ENCODE data around the gene SLC25A26.

DNA sequence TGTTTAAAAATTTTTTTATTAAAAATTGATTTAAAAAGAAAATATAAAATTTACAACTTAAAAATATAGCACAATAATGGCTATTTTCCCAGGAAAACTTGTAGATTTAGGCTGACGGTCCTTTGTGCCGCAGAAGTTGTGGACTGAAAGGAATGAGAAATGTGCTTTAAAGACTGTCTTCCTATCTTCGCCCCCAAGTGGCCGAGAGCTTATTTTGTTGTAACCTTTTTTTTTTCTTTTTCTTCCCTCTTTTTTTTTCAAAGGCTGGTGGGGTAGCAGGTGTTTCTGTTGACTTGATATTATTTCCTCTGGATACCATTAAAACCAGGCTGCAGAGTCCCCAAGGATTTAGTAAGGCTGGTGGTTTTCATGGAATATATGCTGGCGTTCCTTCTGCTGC lies 15.5 kb downstream of the SLC25A26 start:
- TF ChIP-seq POLR2A (IDR thresholded peaks at IDR 0.05; ENCODE audit: insufficient read depth in 1 of 2, low read depth in 2 of 2, low read length in 2 of 2) (no peak), ZNF33B (CRISPR knock-in tag; IDR thresholded peaks at IDR 0.05) (no peak), CTCF (CRISPR knock-in tag; IDR thresholded peaks at IDR 0.05) (no peak; the same call in 1 of the 2 replicates), ARNT (IDR thresholded peaks at IDR 0.05) (no peak), ZNF138 (CRISPR knock-in tag; IDR thresholded peaks at IDR 0.05; ENCODE audit: low read depth) (no peak), ZNF335 (CRISPR knock-in tag; IDR thresholded peaks at IDR 0.05) (no peak), CEBPB (IDR thresholded peaks at IDR 0.05; ENCODE audit: borderline replicate concordance, low read depth, low read length) (no peak), HOXA7 (CRISPR knock-in tag; IDR thresholded peaks at IDR 0.05) (no peak)
- TF ChIP-seq, protein P1, sequence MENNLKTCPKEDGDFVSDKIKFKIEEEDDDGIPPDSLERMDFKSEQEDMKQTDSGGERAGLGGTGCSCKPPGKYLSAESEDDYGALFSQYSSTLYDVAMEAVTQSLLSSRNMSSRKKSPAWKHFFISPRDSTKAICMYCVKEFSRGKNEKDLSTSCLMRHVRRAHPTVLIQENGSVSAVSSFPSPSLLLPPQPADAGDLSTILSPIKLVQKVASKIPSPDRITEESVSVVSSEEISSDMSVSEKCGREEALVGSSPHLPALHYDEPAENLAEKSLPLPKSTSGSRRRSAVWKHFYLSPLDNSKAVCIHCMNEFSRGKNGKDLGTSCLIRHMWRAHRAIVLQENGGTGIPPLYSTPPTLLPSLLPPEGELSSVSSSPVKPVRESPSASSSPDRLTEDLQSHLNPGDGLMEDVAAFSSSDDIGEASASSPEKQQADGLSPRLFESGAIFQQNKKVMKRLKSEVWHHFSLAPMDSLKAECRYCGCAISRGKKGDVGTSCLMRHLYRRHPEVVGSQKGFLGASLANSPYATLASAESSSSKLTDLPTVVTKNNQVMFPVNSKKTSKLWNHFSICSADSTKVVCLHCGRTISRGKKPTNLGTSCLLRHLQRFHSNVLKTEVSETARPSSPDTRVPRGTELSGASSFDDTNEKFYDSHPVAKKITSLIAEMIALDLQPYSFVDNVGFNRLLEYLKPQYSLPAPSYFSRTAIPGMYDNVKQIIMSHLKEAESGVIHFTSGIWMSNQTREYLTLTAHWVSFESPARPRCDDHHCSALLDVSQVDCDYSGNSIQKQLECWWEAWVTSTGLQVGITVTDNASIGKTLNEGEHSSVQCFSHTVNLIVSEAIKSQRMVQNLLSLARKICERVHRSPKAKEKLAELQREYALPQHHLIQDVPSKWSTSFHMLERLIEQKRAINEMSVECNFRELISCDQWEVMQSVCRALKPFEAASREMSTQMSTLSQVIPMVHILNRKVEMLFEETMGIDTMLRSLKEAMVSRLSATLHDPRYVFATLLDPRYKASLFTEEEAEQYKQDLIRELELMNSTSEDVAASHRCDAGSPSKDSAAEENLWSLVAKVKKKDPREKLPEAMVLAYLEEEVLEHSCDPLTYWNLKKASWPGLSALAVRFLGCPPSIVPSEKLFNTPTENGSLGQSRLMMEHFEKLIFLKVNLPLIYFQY (CRISPR knock-in tag; IDR thresholded peaks at IDR 0.05; ENCODE audit: borderline replicate concordance), result no peak
- TF ChIP-seq, protein P2, sequence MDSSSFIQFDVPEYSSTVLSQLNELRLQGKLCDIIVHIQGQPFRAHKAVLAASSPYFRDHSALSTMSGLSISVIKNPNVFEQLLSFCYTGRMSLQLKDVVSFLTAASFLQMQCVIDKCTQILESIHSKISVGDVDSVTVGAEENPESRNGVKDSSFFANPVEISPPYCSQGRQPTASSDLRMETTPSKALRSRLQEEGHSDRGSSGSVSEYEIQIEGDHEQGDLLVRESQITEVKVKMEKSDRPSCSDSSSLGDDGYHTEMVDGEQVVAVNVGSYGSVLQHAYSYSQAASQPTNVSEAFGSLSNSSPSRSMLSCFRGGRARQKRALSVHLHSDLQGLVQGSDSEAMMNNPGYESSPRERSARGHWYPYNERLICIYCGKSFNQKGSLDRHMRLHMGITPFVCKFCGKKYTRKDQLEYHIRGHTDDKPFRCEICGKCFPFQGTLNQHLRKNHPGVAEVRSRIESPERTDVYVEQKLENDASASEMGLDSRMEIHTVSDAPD (CRISPR knock-in tag; IDR thresholded peaks at IDR 0.05), result no peak
